BLaER1 treated with 17β-estradiol and CSF1 and Interleukin-3, amounts not matched to agents 10 nM and 100 nM (cell line): ENCODE data around the gene DNASE1L1.
A peak's percentile ranks its signal among the peaks of the same experiment; 100 is the strongest.

Source experiments
- H3K27ac ChIP-seq, 11 experiments: shearing (Covaris generic); formaldehyde crosslinking; 2 replicates each; pipeline ENCODE4 v1.8.1; 2022
- H3K27me3 ChIP-seq, 11 experiments: shearing (Covaris generic); formaldehyde crosslinking; 2 replicates each; pipeline ENCODE4 v1.8.1; 2022
- H3K36me3 ChIP-seq, 11 experiments: shearing (Covaris generic); formaldehyde crosslinking; 2 replicates each; pipeline ENCODE4 v1.8.1; 2022
- H3K4me1 ChIP-seq, 10 experiments: shearing (Covaris generic); formaldehyde crosslinking; 2 replicates each; pipeline ENCODE4 v1.8.1; 2022
- H3K4me2 ChIP-seq, 11 experiments: shearing (Covaris generic); formaldehyde crosslinking; 2 replicates each; pipeline ENCODE4 v1.8.1; 2022
- H3K4me3 ChIP-seq, 10 experiments: shearing (Covaris generic); formaldehyde crosslinking; 2 replicates each; pipeline ENCODE4 v1.8.1; 2022
- H3K9ac ChIP-seq, 11 experiments: shearing (Covaris generic); formaldehyde crosslinking; 2 replicates each; pipeline ENCODE4 v1.8.1; 2022
- H3K9me3 ChIP-seq, 11 experiments: shearing (Covaris generic); formaldehyde crosslinking; replicated peaks in 1 of 11; 2 replicates each; pipeline ENCODE4 v1.8.1; 2022
- H4K20me1 ChIP-seq, 11 experiments: shearing (Covaris generic); formaldehyde crosslinking; 2 replicates each; pipeline ENCODE4 v1.8.1; 2022
- Cebpa-rat ChIP-seq, 11 experiments: shearing (Covaris generic); IDR thresholded peaks; 2 replicates each; pipeline ENCODE4 v1.8.1; 2022

DNASE1L1 gene

DNA sequence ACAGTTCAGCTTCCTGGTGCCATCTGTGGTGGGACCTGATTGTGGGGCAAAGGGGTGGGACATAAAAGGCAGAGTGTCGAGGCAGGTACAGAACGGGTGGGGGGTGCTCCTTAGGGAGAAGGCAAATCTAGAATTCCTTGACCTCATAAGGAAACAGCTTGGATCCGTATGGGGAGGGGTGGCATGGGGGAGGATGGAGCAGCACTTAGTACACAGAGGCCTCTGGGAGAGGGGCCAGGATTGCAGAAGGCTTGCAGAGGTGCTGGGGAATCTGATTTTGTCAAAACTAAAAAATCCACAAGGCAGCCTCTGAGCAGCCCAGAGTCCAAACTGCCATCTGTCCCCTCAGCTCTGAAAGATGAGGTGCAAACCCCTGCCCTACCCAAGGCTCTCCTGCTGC lies 32.3 kb downstream of the DNASE1L1 start:
- H3K9ac ChIP-seq = peak overlapping the region in 2 of 11 experiments; percentile 83 to 86; a peak in 1 of 22 replicates
- H3K27me3 ChIP-seq = peaks cover 8 to 39% (median 33%) of the 10 kb centered on the region in 11 experiments
- no peak overlapping the region for H3K4me3 ChIP-seq
- TF ChIP-seq Cebpa-rat (IDR thresholded peaks at IDR 0.05) = no peak
- peaks cover 0 to 32% (median 16%) of the 10 kb centered on the region in 11 experiments; a peak in 15 of 22 replicates for H4K20me1 ChIP-seq
- H3K36me3 ChIP-seq = peaks cover 0 to 6% (median 0%) of the 10 kb centered on the region in 11 experiments; a peak in 3 of 22 replicates
- peak overlapping the region in 1 of 11 experiments; percentile 22; a peak in 1 of 22 replicates for H3K27ac ChIP-seq
- H3K4me2 ChIP-seq = peak overlapping the region in 7 of 11 experiments; percentile 68 to 85 (median 82); a peak in 6 of 22 replicates
- H3K4me1 ChIP-seq = peaks cover 39 to 50% (median 44%) of the 10 kb centered on the region in 10 experiments
- H3K9me3 ChIP-seq = peaks cover 28 to 74% (median 61%) of the 10 kb centered on the region in 11 experiments

- Histone ChIP-seq H3K27ac (no peak overlapping the region), H3K36me3 (no peaks in the 10 kb centered on the region), H3K9ac (0 out of 22 replicates have a peak overlapping the region, but pooled peaks of 2 of the 11 experiments have one; percentile 23 to 71), H3K4me3 (no peak overlapping the region), H3K27me3 (peaks cover 8 to 42% (median 37%) of the 10 kb centered on the region in 11 experiments), H3K4me2 (peak overlapping the region; percentile 56 to 90 (median 82); a peak in 18 of 22 replicates), H3K4me1 (peaks cover 33 to 43% (median 37%) of the 10 kb centered on the region in 10 experiments), H4K20me1 (peaks cover 0 to 31% (median 10%) of the 10 kb centered on the region in 11 experiments; a peak in 15 of 22 replicates), H3K9me3 (peaks cover 36 to 80% (median 61%) of the 10 kb centered on the region in 11 experiments)
- no peak for TF ChIP-seq Cebpa-rat (IDR thresholded peaks at IDR 0.05)
Measured at GRCh38 chrX:154375156-154375504, 33.9 kb downstream of the DNASE1L1 start.

- H3K36me3 ChIP-seq = no peaks in the 10 kb centered on the region
- H3K4me1 ChIP-seq = peaks cover 31 to 40% (median 36%) of the 10 kb centered on the region in 10 experiments
- peak within 1 kb of the TSS; percentile 43 to 66 (median 54); a peak in 19 of 20 replicates for H3K4me3 ChIP-seq
- peaks cover 0 to 31% (median 10%) of the 10 kb centered on the region in 11 experiments; a peak in 15 of 22 replicates for H4K20me1 ChIP-seq
- no peak for TF ChIP-seq Cebpa-rat (IDR thresholded peaks at IDR 0.05)
- H3K9me3 ChIP-seq = peaks cover 38 to 80% (median 61%) of the 10 kb centered on the region in 11 experiments
- H3K27ac ChIP-seq = no peak within 1 kb of the TSS; a peak in 1 of 22 replicates
- peak within 1 kb of the TSS; percentile 78 to 90 (median 84) for H3K4me2 ChIP-seq
- H3K27me3 ChIP-seq = peaks cover 8 to 42% (median 37%) of the 10 kb centered on the region in 11 experiments
- H3K9ac ChIP-seq = peak within 1 kb of the TSS; percentile 14 to 71 (median 60); a peak in 18 of 22 replicates
Measured at GRCh38 chrX:154374313-154375155, 34.5 kb downstream of the DNASE1L1 start, which contains the start of gene FLNA. TSS of gene FLNA (minus strand) at chrX:154374634. CDS start at chrX:154371245, 3,389 bp downstream.

DNA sequence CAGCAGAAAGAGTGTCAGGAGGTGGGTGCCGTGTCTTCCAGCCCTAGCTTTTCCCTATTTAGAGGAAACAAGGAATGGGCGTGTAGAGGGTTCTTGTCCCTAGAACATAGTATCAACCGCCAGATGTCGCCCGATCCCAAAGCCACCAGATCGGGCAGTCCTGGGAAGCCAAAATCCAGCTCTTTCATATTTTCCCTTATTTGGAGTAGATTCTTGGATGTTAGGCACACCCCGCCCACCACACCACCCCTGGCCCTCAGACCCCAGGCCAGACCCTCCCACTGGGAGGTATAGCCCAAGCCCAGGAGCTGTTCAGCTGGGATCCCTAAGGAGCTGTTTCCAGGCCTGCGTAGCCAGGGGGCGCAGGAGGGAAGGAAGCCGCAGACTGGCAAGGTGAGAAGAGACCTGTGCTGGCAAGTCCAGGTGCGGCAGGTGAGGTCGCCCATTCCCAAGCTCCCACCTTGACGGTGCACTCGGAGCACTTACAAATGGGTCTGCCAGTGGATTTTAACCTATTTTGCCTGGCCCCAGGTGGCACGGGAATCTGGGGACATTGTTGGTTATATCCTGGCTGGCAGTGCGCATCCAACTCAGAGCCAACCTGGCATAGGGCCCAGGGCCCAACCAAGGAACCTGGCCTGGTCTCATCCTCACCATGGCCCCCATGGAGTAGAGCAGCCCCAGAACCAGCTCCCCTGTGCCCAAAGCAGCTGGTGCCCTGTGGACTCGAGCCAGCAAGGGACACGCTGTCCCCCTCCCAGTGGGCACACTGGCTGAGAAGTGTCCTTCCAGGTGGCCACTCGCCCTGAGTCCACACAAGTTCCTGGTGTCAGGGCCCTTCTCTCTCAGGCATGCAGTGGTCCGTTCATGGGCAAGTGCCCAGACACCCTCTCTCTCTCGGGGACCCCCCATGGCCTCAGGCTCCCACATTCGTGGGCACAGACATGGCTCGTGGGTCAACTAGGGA lies 35.4 kb downstream of the DNASE1L1 start:
- Histone ChIP-seq H4K20me1 (peaks cover 0 to 31% (median 11%) of the 10 kb centered on the region in 11 experiments; a peak in 15 of 22 replicates), H3K27ac (no peak overlapping the region; a peak in 1 of 22 replicates), H3K9ac (peak overlapping the region; percentile 14 to 71 (median 60); a peak in 18 of 22 replicates), H3K4me1 (peaks cover 31 to 41% (median 36%) of the 10 kb centered on the region in 10 experiments), H3K4me2 (peak overlapping the region; percentile 78 to 90 (median 84)), H3K4me3 (peak overlapping the region; percentile 43 to 66 (median 54); a peak in 19 of 20 replicates), H3K36me3 (no peaks in the 10 kb centered on the region), H3K27me3 (peaks cover 8 to 42% (median 37%) of the 10 kb centered on the region in 11 experiments), H3K9me3 (peaks cover 29 to 78% (median 59%) of the 10 kb centered on the region in 11 experiments; a peak in 21 of 22 replicates)
- no peak for TF ChIP-seq Cebpa-rat (IDR thresholded peaks at IDR 0.05)

- Histone ChIP-seq H3K36me3 (peaks cover 4 to 6% (median 6%) of the 10 kb centered on the region in 11 experiments; a peak in 21 of 22 replicates), H3K4me2 (peak overlapping the region; percentile 75 to 94 (median 87); a peak in 19 of 22 replicates), H4K20me1 (peaks cover 7 to 41% (median 17%) of the 10 kb centered on the region in 11 experiments; a peak in 20 of 22 replicates), H3K9me3 (peaks cover 19 to 77% (median 57%) of the 10 kb centered on the region in 11 experiments; a peak in 20 of 22 replicates), H3K27ac (no peak overlapping the region), H3K9ac (no peak overlapping the region), H3K4me3 (peak overlapping the region in 4 of 10 experiments; percentile 58 to 88 (median 76); a peak in 3 of 20 replicates), H3K4me1 (peaks cover 31 to 43% (median 39%) of the 10 kb centered on the region in 10 experiments), H3K27me3 (peaks cover 8 to 42% (median 37%) of the 10 kb centered on the region in 11 experiments)
- TF ChIP-seq Cebpa-rat (IDR thresholded peaks at IDR 0.05) = no peak
Measured at GRCh38 chrX:154372612-154373022, 36.4 kb downstream of the DNASE1L1 start.

GRCh38 chrX:154371789-154372300 lies 37.2 kb downstream of the DNASE1L1 start:
- peaks cover 12 to 14% (median 13%) of the 10 kb centered on the region in 11 experiments for H3K36me3 ChIP-seq
- H3K4me1 ChIP-seq = peaks cover 30 to 43% (median 39%) of the 10 kb centered on the region in 10 experiments
- H3K4me3 ChIP-seq = peak overlapping the region; percentile 47 to 88 (median 62)
- H4K20me1 ChIP-seq = peaks cover 15 to 48% (median 24%) of the 10 kb centered on the region in 11 experiments; a peak in 20 of 22 replicates
- H3K9ac ChIP-seq = peak overlapping the region; percentile 45 to 71 (median 64); a peak in 19 of 22 replicates
- H3K27ac ChIP-seq = peak overlapping the region in 4 of 11 experiments; percentile 15 to 43 (median 24); a peak in 5 of 22 replicates
- H3K4me2 ChIP-seq = peak overlapping the region; percentile 75 to 94 (median 87)
- peaks cover 15 to 77% (median 61%) of the 10 kb centered on the region in 11 experiments; a peak in 20 of 22 replicates for H3K9me3 ChIP-seq
- H3K27me3 ChIP-seq = peaks cover 8 to 42% (median 37%) of the 10 kb centered on the region in 11 experiments
- TF ChIP-seq Cebpa-rat (IDR thresholded peaks at IDR 0.05) = no peak

GRCh38 chrX:154371017-154371788 lies 37.9 kb downstream of the DNASE1L1 start:
- H3K4me1 ChIP-seq = peaks cover 30 to 46% (median 43%) of the 10 kb centered on the region in 10 experiments
- peaks cover 8 to 42% (median 37%) of the 10 kb centered on the region in 11 experiments; a peak in 21 of 22 replicates for H3K27me3 ChIP-seq
- peaks cover 18 to 21% (median 20%) of the 10 kb centered on the region in 11 experiments for H3K36me3 ChIP-seq
- H3K9me3 ChIP-seq = peaks cover 15 to 80% (median 65%) of the 10 kb centered on the region in 11 experiments; a peak in 20 of 22 replicates
- TF ChIP-seq Cebpa-rat (IDR thresholded peaks at IDR 0.05) = no peak
- H3K27ac ChIP-seq = peak overlapping the region in 10 of 11 experiments; percentile 88 to 99 (median 95); a peak in 18 of 22 replicates
- H3K9ac ChIP-seq = peak overlapping the region; percentile 82 to 99 (median 96); a peak in 21 of 22 replicates
- peak overlapping the region; percentile 78 to 94 (median 91) for H3K4me2 ChIP-seq
- H3K4me3 ChIP-seq = peak overlapping the region; percentile 72 to 94 (median 88)
- H4K20me1 ChIP-seq = peaks cover 16 to 55% (median 31%) of the 10 kb centered on the region in 11 experiments; a peak in 20 of 22 replicates
